H1 (cell line): ENCODE results near the gene ACKR3. TPM values are rescaled to one million over a fixed set of nuclear protein-coding genes. Genes with fewer than 3 reads are reported as not detected.

Source experiments
- CTCF ChIA-PET: fragments of 300-600 bp; sonication (Branson Sonifier 250); formaldehyde crosslinking; loops from one replicate; lab custom pipeline; 2021; ENCODE audit not compliant: partially characterized antibody; lab: Charles Lee
- POLR2A ChIA-PET: fragments of 300-600 bp; sonication (Branson Sonifier 250); formaldehyde crosslinking; loops from one replicate; lab custom pipeline; 2021; ENCODE audit warnings: inconsistent platforms; ENCODE audit not compliant: partially characterized antibody; lab: Charles Lee
- DNase-seq, 2 experiments: peaks; one replicate each; pipeline versions ENCODE4 v3.0.0 to v3.0.0-alpha.2; 2010 to 2022; ENCODE audit warnings: low spot score in 2 of 2, low read depth in 1 of 2, mixed read lengths in 1 of 2
- FAIRE-seq: peaks from 2 replicates; lab custom pipeline; 2011; peaks lifted over from hg19 to GRCh38; lab: Jason Lieb, UNC
- H2AFZ ChIP-seq: 2 replicates; pipeline ENCODE4 v1.8.1; 2012; ENCODE audit warnings: low read length, inconsistent platforms
- H2AK5ac ChIP-seq: 2 replicates; pipeline ENCODE4 v1.6.1; 2013; ENCODE audit warnings: low read depth, low read length
- H2BK120ac ChIP-seq: replicated peaks from 2 replicates; pipeline ENCODE3; 2013; ENCODE audit warnings: low read depth, low read length, inconsistent platforms
- H2BK12ac ChIP-seq: 2 replicates; pipeline ENCODE4 v1.6.1; 2013; ENCODE audit warnings: low read depth, low read length
- H2BK15ac ChIP-seq: 2 replicates; pipeline ENCODE4 v1.6.1; 2013; ENCODE audit warnings: low read length
- H2BK20ac ChIP-seq: 2 replicates; pipeline ENCODE4 v1.6.1; 2013; ENCODE audit warnings: low read length
- H2BK5ac ChIP-seq: 2 replicates; pipeline ENCODE4 v1.6.1; 2013; ENCODE audit warnings: low read depth, low read length
- H3K14ac ChIP-seq: 2 replicates; pipeline ENCODE4 v1.6.1; 2013; ENCODE audit warnings: inconsistent platforms; ENCODE audit not compliant: insufficient read length
- H3K18ac ChIP-seq: 2 replicates; pipeline ENCODE4 v1.6.1; 2013; ENCODE audit warnings: low read length; ENCODE audit errors: extremely low read depth
- H3K23ac ChIP-seq: 2 replicates; pipeline ENCODE4 v1.6.1; 2013; ENCODE audit warnings: inconsistent platforms; ENCODE audit not compliant: insufficient read length
- H3K23me2 ChIP-seq: 2 replicates; pipeline ENCODE4 v1.6.1; 2013; ENCODE audit warnings: low read depth, low read length
- H3K27ac ChIP-seq: 2 replicates; pipeline ENCODE4 v1.6.1; 2011; ENCODE audit warnings: low read depth, low read length, inconsistent platforms
- H3K27me3 ChIP-seq, 4 experiments: replicated peaks in 1 of 4; 1 replicate in 1 of 4; 2 replicates in 3 of 4; pipeline versions ENCODE4 v1.6.1 to v1.8.1; 2011 to 2013; ENCODE audit warnings: low read length in 3 of 4, mild to moderate bottlenecking in 3 of 4, inconsistent platforms in 2 of 4, mixed read lengths in 2 of 4, moderate library complexity in 1 of 4; ENCODE audit not compliant: control insufficient read depth in 3 of 4, insufficient read depth in 3 of 4; ENCODE audit errors: extremely low read depth in 1 of 4
- H3K36me3 ChIP-seq, 4 experiments: 2 replicates each; pipeline versions ENCODE4 v1.6.1 to v1.8.1; 2011 to 2013; ENCODE audit warnings: mild to moderate bottlenecking in 4 of 4, low read length in 3 of 4, moderate library complexity in 2 of 4, control low read depth in 1 of 4, inconsistent platforms in 1 of 4; ENCODE audit not compliant: insufficient read depth in 4 of 4, control insufficient read depth in 2 of 4
- H3K4ac ChIP-seq: replicated peaks from 2 replicates; pipeline ENCODE3; 2013; ENCODE audit warnings: low read length, low read depth, mixed read lengths, inconsistent platforms; ENCODE audit not compliant: insufficient read length
- H3K4me1 ChIP-seq, 4 experiments: replicated peaks in 1 of 4; 1 replicate in 1 of 4; 2 replicates in 3 of 4; pipeline versions ENCODE4 v1.6.1 to v1.8.1; 2011 to 2013; ENCODE audit warnings: low read length in 3 of 4, inconsistent platforms in 2 of 4, mixed read lengths in 1 of 4; ENCODE audit not compliant: insufficient read depth in 4 of 4, control insufficient read depth in 3 of 4
- H3K4me2 ChIP-seq, 2 experiments: 2 replicates each; pipeline versions ENCODE4 v1.6.1 to v1.8.1; 2011 to 2013; ENCODE audit warnings: low read depth in 2 of 2, low read length in 2 of 2, control low read depth in 1 of 2, inconsistent platforms in 1 of 2, mild to moderate bottlenecking in 1 of 2; ENCODE audit not compliant: insufficient read depth in 1 of 2
- H3K4me3 ChIP-seq, 4 experiments: fragments of 200-600, 300-600 bp in 1 of 4; sonication (generic), shearing (Covaris generic), sonication (Bioruptor Twin) in 1 of 4; 2 replicates each; pipeline versions ENCODE4 v1.5.1 to v1.8.1; 2011 to 2016; ENCODE audit warnings: low read length in 4 of 4, low read depth in 3 of 4, control low read depth in 2 of 4, inconsistent platforms in 2 of 4, mild to moderate bottlenecking in 2 of 4, mixed read lengths in 1 of 4, moderate library complexity in 1 of 4; ENCODE audit not compliant: insufficient read depth in 2 of 4; ENCODE audit errors: extremely low read depth in 1 of 4
- H3K56ac ChIP-seq: replicated peaks from 2 replicates; pipeline ENCODE3; 2013; ENCODE audit warnings: low read depth, mild to moderate bottlenecking, mixed read lengths, low read length, inconsistent platforms; ENCODE audit not compliant: insufficient read length
- H3K79me1 ChIP-seq: 2 replicates; pipeline ENCODE4 v1.6.1; 2013; ENCODE audit warnings: low read depth, low read length, control low read depth
- H3K79me2 ChIP-seq, 2 experiments: 2 replicates each; pipeline versions ENCODE4 v1.6.1 to v1.8.1; 2012 to 2013; ENCODE audit warnings: low read length in 2 of 2, mild to moderate bottlenecking in 2 of 2, inconsistent platforms in 1 of 2; ENCODE audit not compliant: insufficient read depth in 2 of 2, control insufficient read depth in 1 of 2
- H3K9ac ChIP-seq, 4 experiments: replicated peaks in 1 of 4; 1 replicate in 1 of 4; 2 replicates in 3 of 4; pipeline versions ENCODE4 v1.6.1 to v1.8.1; 2011 to 2013; ENCODE audit warnings: low read depth in 3 of 4, low read length in 3 of 4, control low read depth in 2 of 4, mild to moderate bottlenecking in 2 of 4, moderate library complexity in 2 of 4, inconsistent platforms in 1 of 4; ENCODE audit errors: extremely low read depth in 1 of 4
- H3K9me3 ChIP-seq, 2 experiments: 2 replicates each; pipeline versions ENCODE4 v1.6.1 to v1.8.1; 2012 to 2013; ENCODE audit warnings: mild to moderate bottlenecking in 2 of 2, moderate library complexity in 2 of 2, control low read depth in 1 of 2, inconsistent platforms in 1 of 2, low read depth in 1 of 2, low read length in 1 of 2, mixed read lengths in 1 of 2; ENCODE audit not compliant: insufficient read depth in 2 of 2
- H4K20me1 ChIP-seq, 2 experiments: replicated peaks in 1 of 2; 2 replicates each; pipeline versions ENCODE3 to v1.8.1; 2011 to 2013; ENCODE audit warnings: inconsistent platforms in 2 of 2, low read length in 2 of 2, mild to moderate bottlenecking in 1 of 2; ENCODE audit not compliant: insufficient read depth in 2 of 2, control insufficient read depth in 1 of 2
- H4K5ac ChIP-seq: 2 replicates; pipeline ENCODE4 v1.6.1; 2013; ENCODE audit warnings: low read length, low read depth, mixed read lengths, inconsistent platforms; ENCODE audit not compliant: insufficient read length
- H4K8ac ChIP-seq: 2 replicates; pipeline ENCODE4 v1.8.0; 2013; ENCODE audit warnings: mild to moderate bottlenecking, moderate library complexity, low read length, inconsistent platforms; ENCODE audit not compliant: insufficient read depth; ENCODE audit errors: extremely low read depth
- H4K91ac ChIP-seq: replicated peaks from 2 replicates; pipeline ENCODE3; 2013; ENCODE audit warnings: low read length, mixed read lengths, inconsistent platforms; ENCODE audit not compliant: insufficient read length
- GABPA ChIP-seq: IDR thresholded peaks from 2 replicates; pipeline ENCODE4 v1.6.1; 2011; ENCODE audit warnings: mild to moderate bottlenecking, low read length, moderate library complexity, borderline replicate concordance; ENCODE audit not compliant: insufficient read depth
- SP2 ChIP-seq: IDR thresholded peaks from 2 replicates; pipeline ENCODE4 v1.6.1; 2012; ENCODE audit warnings: mild to moderate bottlenecking, low read length, inconsistent platforms
- TBP ChIP-seq: IDR thresholded peaks from 2 replicates; pipeline ENCODE4 v1.6.1; 2011; ENCODE audit warnings: low read depth, low read length, improper control_type of control experiment
- WGBS, 2 experiments: shearing (Covaris generic) in 1 of 2; methylation state at CpG; one replicate each; pipeline versions ENCODE4 v1.1.6 to v1.1.7; 2013 to 2015; ENCODE audit warnings: low lambda C conversion rate in 2 of 2, mixed read lengths in 2 of 2, inconsistent platforms in 1 of 2, low coverage in 1 of 2, missing lambda C conversion rate in 1 of 2; ENCODE audit not compliant: insufficient replicate concordance in 2 of 2, insufficient coverage in 1 of 2, insufficient read length in 1 of 2; ENCODE audit errors: extremely low coverage in 1 of 2, missing lambda C conversion rate in 1 of 2; 5-methylcytosine and 5-hydroxymethylcytosine counted together
- polyA plus RNA-seq, 7 experiments: library from polyadenylated mRNA; depleted of rRNA in 3 of 7; stranded (reverse) in 5 of 7; unstranded in 2 of 7; fragments of >200 nt in 5 of 7; fragments of 200-250 nt in 2 of 7; gene quantifications; 1 replicate in 5 of 7; 2 replicates in 1 of 7; 4 replicates in 1 of 7; pipeline versions ENCODE4 v1.2.1 to v1.2.3, GENCODE V29; 2011 to 2013; ENCODE audit warnings: missing spikeins in 2 of 7, mixed read lengths in 2 of 7
- total RNA-seq: library from RNA; stranded (reverse); fragmentation: NEBNext Ultra II Directional; extraction: Animal tissue kit (Norgen Biotek cat#: 25700); gene quantifications from 2 replicates; pipeline ENCODE4 v1.2.1, GENCODE V29; 2021

ACKR3 gene
- total and polyA plus RNA-seq, 2 of the 8 experiments (the other 6 are each of a cell fraction or from before 2014, with no cell fraction given) = 1.4 to 24.4 TPM

- POLR2A ChIA-PET = no interaction called here
- Histone ChIP-seq H3K18ac (no peak overlapping the region), H3K4me1 (peaks cover 0 to 3% (median 1%) of the 10 kb centered on the region in 4 experiments; a peak in 2 of 7 replicates), H2BK12ac (no peak overlapping the region), H3K36me3 (no peaks in the 10 kb centered on the region), H4K91ac (no peak overlapping the region), H3K23ac (no peak overlapping the region), H2AFZ (no peak overlapping the region), H3K9ac (no peak overlapping the region), H2BK5ac (no peak overlapping the region), H2BK15ac (no peak overlapping the region), H3K56ac (no peak overlapping the region), H4K8ac (no peak overlapping the region), H3K14ac (no peak overlapping the region), H3K9me3 (no peaks in the 10 kb centered on the region), H3K27ac (no peak overlapping the region), H3K4me3 (no peak overlapping the region), H3K79me1 (no peaks in the 10 kb centered on the region), H2AK5ac (no peak overlapping the region), H3K27me3 (no peaks in the 10 kb centered on the region), H4K20me1 (no peaks in the 10 kb centered on the region), H3K79me2 (no peaks in the 10 kb centered on the region), H2BK120ac (no peak overlapping the region), H4K5ac (no peak overlapping the region), H3K4me2 (no peak overlapping the region), H2BK20ac (no peak overlapping the region), H3K4ac (no peak overlapping the region), H3K23me2 (no peaks in the 10 kb centered on the region)
- DNase-seq (no peak), FAIRE-seq (no peak)
- CTCF ChIA-PET = interaction anchor here (0.6 to 2.1 kb wide), 5 partner anchors 10 to 442 kb away, joined by 3 to 8 read pairs (median 4); no protein-coding TSS in a partner anchor
- WGBS, 2 experiments = 82% methylated on average over 5 of the region's 5 CpGs; no CpG with 5 or more reads in 1 of the 2 experiments
- TF ChIP-seq SP2 = no peak
- TF ChIP-seq TBP = no peak
- no peak for TF ChIP-seq GABPA
These were observed 50.4 kb downstream of the ACKR3 start for GRCh38 chr2:236619910-236620612.
